GM19099 (cell line): ENCODE measurements around the gene TMEM200B.

ENCODE experiments used
- POLR2A ChIP-seq: IDR thresholded peaks from 3 replicates; pipeline ENCODE4 v1.6.1; 2011; ENCODE audit warnings: low read depth; ENCODE audit not compliant: insufficient read length; ENCODE audit errors: extremely low read depth

Gene TMEM200B

GRCh38 chr1:29148656-29149491 is 25.2 kb upstream of the TMEM200B start:
- TF ChIP-seq POLR2A, result no peak

GRCh38 chr1:29145739-29146437 is 22.2 kb upstream of the TMEM200B start:
- no peak for TF ChIP-seq POLR2A

- no peak for TF ChIP-seq POLR2A
Measured at GRCh38 chr1:29144178-29144577, 20.5 kb upstream of the TMEM200B start.

GRCh38 chr1:29142714-29143113 is 19.0 kb upstream of the TMEM200B start:
- no peak for TF ChIP-seq POLR2A

- no peak for TF ChIP-seq POLR2A
Measured at GRCh38 chr1:29136391-29136915, 12.8 kb upstream of the TMEM200B start.

GRCh38 chr1:29134695-29135028 is 11.0 kb upstream of the TMEM200B start:
- no peak for TF ChIP-seq POLR2A

- TF ChIP-seq POLR2A, result no peak
Measured at GRCh38 chr1:29133861-29134694, 10.4 kb upstream of the TMEM200B start.

- TF ChIP-seq POLR2A, result no peak
Measured at GRCh38 chr1:29129916-29130315, 6.2 kb upstream of the TMEM200B start.

GRCh38 chr1:29128739-29129138 is 5.0 kb upstream of the TMEM200B start:
- TF ChIP-seq POLR2A, result no peak

- no peak for TF ChIP-seq POLR2A
Measured at GRCh38 chr1:29126198-29126597, 2.5 kb upstream of the TMEM200B start.

- TF ChIP-seq POLR2A, result no peak
Measured at GRCh38 chr1:29125788-29126187, 2.1 kb upstream of the TMEM200B start.

GRCh38 chr1:29125237-29125641 is 1.5 kb upstream of the TMEM200B start:
- no peak for TF ChIP-seq POLR2A

- TF ChIP-seq POLR2A, result no peak
Measured at GRCh38 chr1:29124366-29125236, 898 bp upstream of the TMEM200B start.
